Immature natural killer cell (primary cell): ENCODE data around the gene RAB19. TPM values are rescaled to one million over a fixed set of nuclear protein-coding genes. Genes with fewer than 3 reads are reported as not detected.
"Not testable (repeated sequence)": the region's sequence is repeated elsewhere in the genome, so short reads cannot be mapped to it uniquely, and the experiment has no call there.

Experiments used
- DNase-seq, 3 donors: peaks; one replicate each; pipeline ENCODE4 v3.0.0; 2022; ENCODE audit warnings: mixed read lengths in 1 of 3
- H3K27ac Mint-ChIP-seq, 6 donors: one replicate each; pipeline ENCODE4 v1.8.0; 2020; ENCODE audit warnings: mixed read lengths in 6 of 6, mild to moderate bottlenecking in 5 of 6, inconsistent platforms in 4 of 6, moderate library complexity in 3 of 6
- H3K27me3 Mint-ChIP-seq, 3 donors: one replicate each; pipeline ENCODE4 v1.8.0; 2020 to 2021; ENCODE audit warnings: low read depth in 3 of 3, mild to moderate bottlenecking in 3 of 3, mixed read lengths in 3 of 3, moderate library complexity in 3 of 3, inconsistent platforms in 1 of 3
- H3K36me3 Mint-ChIP-seq, 3 donors: one replicate each; pipeline ENCODE4 v1.8.0; 2020; ENCODE audit warnings: mixed read lengths in 3 of 3, inconsistent platforms in 2 of 3, mild to moderate bottlenecking in 2 of 3
- H3K4me1 Mint-ChIP-seq, 2 donors: one replicate each; pipeline ENCODE4 v1.8.0; 2020; ENCODE audit warnings: inconsistent platforms in 2 of 2, mild to moderate bottlenecking in 2 of 2, mixed read lengths in 2 of 2, moderate library complexity in 1 of 2
- H3K4me3 Mint-ChIP-seq, 5 donors: one replicate each; pipeline ENCODE4 v1.8.0; 2020; ENCODE audit warnings: mild to moderate bottlenecking in 5 of 5, mixed read lengths in 5 of 5, inconsistent platforms in 3 of 5, moderate library complexity in 3 of 5
- H3K9me3 Mint-ChIP-seq, 6 donors: one replicate each; pipeline ENCODE4 v1.8.0; 2020; ENCODE audit warnings: mild to moderate bottlenecking in 6 of 6, mixed read lengths in 6 of 6, inconsistent platforms in 4 of 6, moderate library complexity in 3 of 6
- polyA plus RNA-seq, 3 donors: library from polyadenylated mRNA; unstranded; fragments of 300-500 nt; fragmentation: Illumina TruSeq; gene quantifications; one replicate each; pipeline ENCODE4 v1.2.3, GENCODE V29; 2021

RAB19 gene
- polyA plus RNA-seq, 3 donors from 2014 or later, result 2.4 to 3.1 TPM; not detected in 1

- DNase-seq, result no peak
Measured at GRCh38 chr7:140417456-140418155, 13.7 kb downstream of the RAB19 start.

GRCh38 chr7:140418156-140418472 is 14.3 kb downstream of the RAB19 start:
- DNase-seq, H3K4me3 Mint-ChIP-seq, H3K9me3 Mint-ChIP-seq, H3K27me3 Mint-ChIP-seq, H3K27ac Mint-ChIP-seq: not testable (repeated sequence)
- peaks cover 0 to 11% of the 10 kb centered on the region in 2 donors for H3K4me1 Mint-ChIP-seq
- H3K36me3 Mint-ChIP-seq, result peaks cover 7 to 13% (median 8%) of the 10 kb centered on the region in 3 donors

More at GRCh38 chr7:140417456-140418155, 13.7 kb downstream of the RAB19 start:
- H3K4me1 Mint-ChIP-seq, result peaks cover 0 to 11% of the 10 kb centered on the region in 2 donors
- no peak overlapping the region for H3K27ac Mint-ChIP-seq
- H3K27me3 Mint-ChIP-seq, result no peaks in the 10 kb centered on the region
- no peaks in the 10 kb centered on the region for H3K9me3 Mint-ChIP-seq
- H3K4me3 Mint-ChIP-seq, result no peak overlapping the region
- peaks cover 7 to 15% (median 9%) of the 10 kb centered on the region in 3 donors for H3K36me3 Mint-ChIP-seq

GRCh38 chr7:140418653-140419052 is 14.8 kb downstream of the RAB19 start:
- no peak overlapping the region for H3K27ac Mint-ChIP-seq
- DNase-seq, result peak in 1 of 3 donors; percentile 9
- peaks cover 7 to 11% (median 8%) of the 10 kb centered on the region in 3 donors for H3K36me3 Mint-ChIP-seq
- no peaks in the 10 kb centered on the region for H3K27me3 Mint-ChIP-seq
- H3K4me1 Mint-ChIP-seq, result peaks cover 0 to 11% of the 10 kb centered on the region in 2 donors
- no peaks in the 10 kb centered on the region for H3K9me3 Mint-ChIP-seq
- no peak overlapping the region for H3K4me3 Mint-ChIP-seq

DNA sequence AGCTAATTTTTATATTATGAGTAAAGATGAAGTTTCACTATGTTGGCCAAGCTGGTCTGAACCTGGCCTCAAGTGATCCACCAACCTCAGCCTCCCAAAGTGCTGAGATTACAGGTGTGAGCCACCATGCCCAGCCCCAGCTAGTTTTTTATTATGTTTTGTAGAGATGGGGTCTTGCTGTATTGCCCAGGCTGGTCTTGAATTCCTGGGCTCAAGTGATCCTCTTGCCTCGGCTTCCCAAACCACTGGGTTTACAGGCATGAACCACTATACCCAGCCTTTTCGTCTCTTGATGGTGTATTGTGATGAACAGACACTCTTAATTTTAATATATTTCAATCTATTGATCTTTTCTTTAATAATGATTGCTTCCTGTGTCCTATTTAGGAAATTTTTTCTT is 17.7 kb downstream of the RAB19 start:
- no peak for DNase-seq
- Mint-ChIP-seq H3K36me3 (peaks cover 6 to 8% (median 8%) of the 10 kb centered on the region in 3 donors), H3K4me1 (peaks cover 0 to 11% of the 10 kb centered on the region in 2 donors), H3K4me3 (no peak overlapping the region), H3K27me3 (peaks cover 0 to 2% (median 0%) of the 10 kb centered on the region in 3 donors), H3K27ac (no peak overlapping the region), H3K9me3 (no peaks in the 10 kb centered on the region)

DNA sequence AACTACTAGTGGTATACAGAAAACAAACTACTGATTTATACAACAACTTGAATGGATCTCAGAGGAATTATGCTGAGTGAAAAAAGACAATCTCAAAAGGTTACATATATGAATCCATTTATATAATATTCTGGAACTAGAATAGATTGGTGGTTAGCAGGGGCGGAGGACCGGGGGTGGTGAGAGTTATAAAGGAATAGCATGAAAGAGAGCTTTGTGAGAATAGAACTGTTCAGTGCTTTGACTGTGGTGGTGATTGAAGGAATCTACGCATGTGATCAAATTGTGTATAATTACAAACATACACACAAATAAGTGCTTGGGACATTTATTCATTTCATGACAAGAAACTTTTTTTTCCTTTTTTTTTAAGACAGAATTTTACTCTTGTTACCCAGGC is 19.6 kb downstream of the RAB19 start:
- Mint-ChIP-seq H3K27ac (no peak overlapping the region), H3K27me3 (peaks cover 0 to 2% (median 0%) of the 10 kb centered on the region in 3 donors), H3K36me3 (peaks cover 6 to 11% (median 8%) of the 10 kb centered on the region in 3 donors), H3K4me1 (peaks cover 0 to 11% of the 10 kb centered on the region in 2 donors), H3K4me3 (no peak overlapping the region), H3K9me3 (no peaks in the 10 kb centered on the region)
- no peak for DNase-seq

- H3K27ac Mint-ChIP-seq, result no peak overlapping the region
- H3K4me1 Mint-ChIP-seq, result no peaks in the 10 kb centered on the region
- DNase-seq, result no peak
- peaks cover 6 to 11% (median 8%) of the 10 kb centered on the region in 3 donors for H3K36me3 Mint-ChIP-seq
- H3K4me3 Mint-ChIP-seq, result no peak overlapping the region
- H3K27me3 Mint-ChIP-seq, result peaks cover 0 to 2% (median 0%) of the 10 kb centered on the region in 3 donors
- H3K9me3 Mint-ChIP-seq, result no peaks in the 10 kb centered on the region
Measured at GRCh38 chr7:140425718-140426117, 21.9 kb downstream of the RAB19 start.

DNA sequence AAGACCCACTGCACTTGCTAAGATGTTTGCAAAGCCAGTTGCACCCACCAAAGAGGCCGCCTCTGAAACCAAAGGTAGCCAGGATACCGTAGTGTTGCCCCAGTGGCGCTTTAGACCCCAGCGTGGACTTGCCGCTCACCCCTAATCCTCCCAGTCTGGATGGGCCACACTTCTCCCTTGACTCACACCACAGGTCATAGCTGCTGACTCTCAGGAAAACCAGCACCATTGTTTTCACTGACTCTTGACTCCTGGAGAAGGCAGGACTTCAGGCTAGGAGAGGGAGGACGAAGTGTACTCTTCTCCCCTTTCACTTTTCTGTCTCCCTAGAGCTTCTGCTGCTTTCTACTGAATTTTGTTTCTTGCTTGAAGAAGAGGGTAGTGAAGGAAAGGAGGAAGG is 22.3 kb downstream of the RAB19 start:
- no peaks in the 10 kb centered on the region for H3K4me1 Mint-ChIP-seq
- peaks cover 0 to 2% (median 0%) of the 10 kb centered on the region in 3 donors for H3K27me3 Mint-ChIP-seq
- H3K27ac Mint-ChIP-seq, result no peak overlapping the region
- H3K9me3 Mint-ChIP-seq, result no peaks in the 10 kb centered on the region
- no peak for DNase-seq
- H3K36me3 Mint-ChIP-seq, result peaks cover 6 to 11% (median 8%) of the 10 kb centered on the region in 3 donors
- H3K4me3 Mint-ChIP-seq, result no peak overlapping the region

- no peak for DNase-seq
- Mint-ChIP-seq H3K27me3 (no peaks in the 10 kb centered on the region), H3K36me3 (no peaks in the 10 kb centered on the region), H3K9me3 (no peaks in the 10 kb centered on the region), H3K27ac (no peak overlapping the region), H3K4me3 (no peak overlapping the region), H3K4me1 (no peaks in the 10 kb centered on the region)
Measured at GRCh38 chr7:140433396-140433795, 29.5 kb downstream of the RAB19 start.

DNA sequence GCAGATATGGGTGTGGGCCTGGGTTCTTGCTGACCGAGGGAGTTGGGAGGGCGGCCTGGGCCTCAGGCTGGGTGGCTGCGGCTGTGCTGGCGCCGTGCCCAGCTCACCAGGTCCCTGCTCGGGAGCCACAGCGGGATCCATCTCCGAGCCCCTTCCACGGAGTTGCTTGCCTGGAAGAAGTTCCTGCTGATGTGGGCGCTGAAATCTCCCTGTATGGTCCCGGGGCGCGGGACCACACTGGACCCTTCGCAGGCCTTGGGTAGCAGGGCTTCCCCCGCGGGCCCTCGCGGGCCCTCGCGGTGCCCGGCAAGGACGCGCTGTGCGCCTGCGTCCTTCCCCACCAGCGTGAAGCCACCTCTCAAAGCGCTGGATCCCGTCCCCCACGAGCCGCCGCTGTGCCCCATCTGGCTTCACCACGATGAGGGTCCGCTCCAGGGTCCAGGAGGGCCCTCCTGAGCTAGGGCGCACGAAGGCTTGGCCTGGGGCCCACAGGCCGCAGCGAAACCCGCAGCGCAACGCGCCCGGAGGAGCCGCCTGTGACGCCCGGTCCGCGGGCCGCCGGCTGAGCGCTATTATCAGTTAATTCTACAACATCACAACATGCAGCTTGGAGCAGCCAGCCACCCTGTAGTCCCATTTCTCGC is 31.5 kb downstream of the RAB19 start:
- no peaks in the 10 kb centered on the region for H3K9me3 Mint-ChIP-seq
- H3K27me3 Mint-ChIP-seq, result no peaks in the 10 kb centered on the region
- no peak overlapping the region for H3K4me3 Mint-ChIP-seq
- no peaks in the 10 kb centered on the region for H3K36me3 Mint-ChIP-seq
- no peak overlapping the region for H3K27ac Mint-ChIP-seq
- no peaks in the 10 kb centered on the region for H3K4me1 Mint-ChIP-seq
- no peak for DNase-seq

- no peaks in the 10 kb centered on the region for H3K4me1 Mint-ChIP-seq
- H3K4me3 Mint-ChIP-seq, result no peak overlapping the region
- no peak for DNase-seq
- H3K9me3 Mint-ChIP-seq, result no peaks in the 10 kb centered on the region
- peaks cover 0 to 3% (median 2%) of the 10 kb centered on the region in 3 donors for H3K27me3 Mint-ChIP-seq
- H3K27ac Mint-ChIP-seq, result no peak overlapping the region
- H3K36me3 Mint-ChIP-seq, result no peaks in the 10 kb centered on the region
Measured at GRCh38 chr7:140439359-140439758, 35.5 kb downstream of the RAB19 start.

DNA sequence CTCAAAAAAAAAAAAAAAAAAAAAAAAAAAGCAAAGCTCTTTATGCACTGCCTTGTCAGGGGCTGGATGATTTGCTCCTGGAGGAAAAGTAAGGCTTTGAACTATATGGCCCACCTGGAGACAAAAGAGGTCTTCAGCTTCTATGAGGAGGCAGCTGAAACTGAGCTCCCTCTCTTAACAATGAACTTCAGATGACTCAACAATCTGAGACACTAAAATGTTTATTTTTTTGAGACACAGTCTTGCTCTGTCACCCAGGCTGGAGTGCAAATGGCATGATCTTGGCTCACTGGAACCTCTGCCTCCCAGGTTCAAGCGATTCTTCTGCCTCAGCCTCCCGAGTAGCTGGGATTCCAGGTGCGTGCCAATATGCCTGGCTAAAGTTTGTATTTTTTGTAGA is 36.7 kb downstream of the RAB19 start:
- no peak overlapping the region for H3K27ac Mint-ChIP-seq
- H3K36me3 Mint-ChIP-seq, result no peaks in the 10 kb centered on the region
- H3K27me3 Mint-ChIP-seq, result peaks cover 0 to 3% (median 2%) of the 10 kb centered on the region in 3 donors
- DNase-seq, result no peak
- H3K4me1 Mint-ChIP-seq, result no peaks in the 10 kb centered on the region
- H3K4me3 Mint-ChIP-seq, result no peak overlapping the region
- no peaks in the 10 kb centered on the region for H3K9me3 Mint-ChIP-seq

DNA sequence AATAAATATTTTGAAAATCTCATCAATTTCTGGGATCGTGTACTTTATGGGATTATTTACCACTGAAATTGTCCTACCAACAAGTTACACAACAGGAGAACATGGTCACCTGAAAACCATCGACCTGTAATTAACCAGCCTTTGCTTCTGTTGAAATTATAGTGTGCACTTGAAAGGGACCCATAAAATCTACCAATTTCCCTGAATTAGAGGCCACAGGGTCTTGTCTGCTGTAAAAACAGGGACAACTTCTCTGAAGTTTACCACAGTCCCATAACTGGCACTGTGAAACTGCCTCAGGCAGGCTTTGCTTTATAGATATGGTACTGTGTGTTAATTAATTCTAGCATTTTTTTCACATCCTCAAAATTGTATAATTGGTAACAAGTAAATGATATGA is 37.7 kb downstream of the RAB19 start:
- Mint-ChIP-seq H3K9me3 (no peaks in the 10 kb centered on the region), H3K36me3 (no peaks in the 10 kb centered on the region), H3K27ac (no peak overlapping the region), H3K4me1 (no peaks in the 10 kb centered on the region), H3K27me3 (peaks cover 0 to 3% (median 2%) of the 10 kb centered on the region in 3 donors), H3K4me3 (no peak overlapping the region)
- DNase-seq, result no peak

GRCh38 chr7:140446467-140446866 is 42.6 kb downstream of the RAB19 start:
- Mint-ChIP-seq H3K27ac (no peak overlapping the region), H3K9me3 (no peaks in the 10 kb centered on the region), H3K27me3 (peaks cover 0 to 4% (median 2%) of the 10 kb centered on the region in 3 donors), H3K4me1 (peaks cover 13 to 16% of the 10 kb centered on the region in 2 donors), H3K36me3 (no peaks in the 10 kb centered on the region), H3K4me3 (no peak overlapping the region)
- no peak for DNase-seq

DNA sequence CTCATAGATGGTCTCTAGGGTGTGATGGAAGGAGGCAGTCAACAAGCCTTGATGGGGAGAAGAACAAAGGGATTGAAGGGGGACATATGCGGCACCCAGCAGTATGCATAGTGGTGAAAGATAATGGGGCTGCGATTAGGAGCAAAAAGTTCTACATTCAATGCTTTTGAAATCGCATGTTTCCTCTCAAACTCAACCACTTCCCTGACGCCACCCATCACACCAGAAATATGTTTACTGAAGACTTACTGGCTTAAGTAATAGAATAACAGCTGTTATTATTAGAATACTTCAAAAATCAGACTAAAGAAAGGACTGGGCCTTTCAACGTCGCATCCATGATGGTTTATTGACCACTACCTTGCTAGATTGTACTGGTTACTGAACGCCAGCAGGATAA is 44.0 kb downstream of the RAB19 start:
- H3K36me3 Mint-ChIP-seq, result peaks cover 0 to 6% (median 5%) of the 10 kb centered on the region in 3 donors
- H3K27ac Mint-ChIP-seq, result no peak overlapping the region
- no peak overlapping the region for H3K4me3 Mint-ChIP-seq
- peaks cover 0 to 4% (median 2%) of the 10 kb centered on the region in 3 donors for H3K27me3 Mint-ChIP-seq
- H3K9me3 Mint-ChIP-seq, result no peaks in the 10 kb centered on the region
- H3K4me1 Mint-ChIP-seq, result peaks cover 23 to 29% of the 10 kb centered on the region in 2 donors
- no peak for DNase-seq
